HUES48 (cell line): ENCODE measurements around the gene EMC9.

Experiments
- H3K27ac ChIP-seq: one replicate; pipeline ENCODE4 v1.7.0; 2013; ENCODE audit warnings: low read depth, low read length, inconsistent platforms
- H3K27me3 ChIP-seq: 2 replicates; pipeline ENCODE4 v1.6.1; 2013; ENCODE audit warnings: mild to moderate bottlenecking, low read length; ENCODE audit not compliant: control insufficient read depth, insufficient read depth
- H3K36me3 ChIP-seq: 2 replicates; pipeline ENCODE4 v1.6.1; 2013; ENCODE audit warnings: low read length; ENCODE audit not compliant: control insufficient read depth, insufficient read depth
- H3K4me1 ChIP-seq: 2 replicates; pipeline ENCODE4 v1.6.1; 2013; ENCODE audit warnings: mild to moderate bottlenecking, low read length; ENCODE audit not compliant: control insufficient read depth, insufficient read depth
- H3K4me3 ChIP-seq: 2 replicates; pipeline ENCODE4 v1.5.1; 2013; ENCODE audit warnings: mild to moderate bottlenecking, low read depth, low read length
- H3K9ac ChIP-seq: 2 replicates; pipeline ENCODE4 v1.6.1; 2013; ENCODE audit warnings: mild to moderate bottlenecking, low read depth, low read length, moderate library complexity
- H3K9me3 ChIP-seq: 2 replicates; pipeline ENCODE4 v1.6.1; 2013; ENCODE audit warnings: low read length; ENCODE audit not compliant: control insufficient read depth, insufficient read depth

Gene EMC9

GRCh38 chr14:24183014-24183481 is 41.7 kb upstream of the EMC9 start:
- Histone ChIP-seq H3K27me3 (no peaks in the 10 kb centered on the region), H3K4me1 (peaks cover 3% of the 10 kb centered on the region), H3K36me3 (peaks cover 95% of the 10 kb centered on the region), H3K4me3 (no peak overlapping the region), H3K27ac (no peak overlapping the region), H3K9ac (no peak overlapping the region), H3K9me3 (no peaks in the 10 kb centered on the region)

GRCh38 chr14:24182110-24182882 is 40.9 kb upstream of the EMC9 start:
- Histone ChIP-seq H3K4me3 (no peak overlapping the region), H3K27me3 (no peaks in the 10 kb centered on the region), H3K27ac (no peak overlapping the region), H3K4me1 (no peaks in the 10 kb centered on the region), H3K9me3 (no peaks in the 10 kb centered on the region), H3K36me3 (peaks cover 98% of the 10 kb centered on the region), H3K9ac (no peak overlapping the region)

GRCh38 chr14:24181371-24182077 is 40.1 kb upstream of the EMC9 start:
- Histone ChIP-seq H3K9ac (no peak overlapping the region), H3K4me3 (no peak overlapping the region), H3K27me3 (no peaks in the 10 kb centered on the region), H3K36me3 (peaks cover 98% of the 10 kb centered on the region), H3K27ac (no peak overlapping the region), H3K9me3 (no peaks in the 10 kb centered on the region), H3K4me1 (no peaks in the 10 kb centered on the region)

- Histone ChIP-seq H3K27me3 (no peaks in the 10 kb centered on the region), H3K27ac (no peak overlapping the region), H3K9ac (no peak overlapping the region), H3K4me3 (no peak overlapping the region), H3K36me3 (peaks cover 87% of the 10 kb centered on the region), H3K4me1 (no peaks in the 10 kb centered on the region), H3K9me3 (no peaks in the 10 kb centered on the region)
Measured at GRCh38 chr14:24179961-24180796, 38.8 kb upstream of the EMC9 start.

GRCh38 chr14:24179294-24179960 is 38.0 kb upstream of the EMC9 start:
- no peaks in the 10 kb centered on the region for H3K9me3 ChIP-seq
- no peak overlapping the region for H3K27ac ChIP-seq
- H3K36me3 ChIP-seq: peaks cover 84% of the 10 kb centered on the region
- no peak overlapping the region for H3K9ac ChIP-seq
- no peak overlapping the region for H3K4me3 ChIP-seq
- no peaks in the 10 kb centered on the region for H3K4me1 ChIP-seq
- H3K27me3 ChIP-seq: no peaks in the 10 kb centered on the region

GRCh38 chr14:24178399-24179178 is 37.2 kb upstream of the EMC9 start:
- Histone ChIP-seq H3K27me3 (no peaks in the 10 kb centered on the region), H3K9ac (no peak overlapping the region), H3K4me1 (no peaks in the 10 kb centered on the region), H3K9me3 (no peaks in the 10 kb centered on the region), H3K4me3 (no peak overlapping the region), H3K27ac (no peak overlapping the region), H3K36me3 (peaks cover 78% of the 10 kb centered on the region)

- H3K9ac ChIP-seq: no peak overlapping the region
- H3K27me3 ChIP-seq: no peaks in the 10 kb centered on the region
- peaks cover 77% of the 10 kb centered on the region for H3K36me3 ChIP-seq
- H3K9me3 ChIP-seq: no peaks in the 10 kb centered on the region
- H3K4me3 ChIP-seq: no peak overlapping the region
- no peaks in the 10 kb centered on the region for H3K4me1 ChIP-seq
- no peak overlapping the region for H3K27ac ChIP-seq
Measured at GRCh38 chr14:24177891-24178290, 36.5 kb upstream of the EMC9 start.

GRCh38 chr14:24177041-24177825 is 35.8 kb upstream of the EMC9 start:
- Histone ChIP-seq H3K9ac (no peak overlapping the region), H3K27me3 (no peaks in the 10 kb centered on the region), H3K4me1 (0 out of 2 replicates have a peak, but pooled peaks cover 4% of the 10 kb centered on the region), H3K4me3 (no peak overlapping the region), H3K9me3 (no peaks in the 10 kb centered on the region), H3K36me3 (peaks cover 70% of the 10 kb centered on the region), H3K27ac (no peak overlapping the region)

- H3K36me3 ChIP-seq: peaks cover 64% of the 10 kb centered on the region
- H3K4me3 ChIP-seq: no peak overlapping the region
- H3K27ac ChIP-seq: no peak overlapping the region
- 0 out of 2 replicates have a peak, but pooled peaks cover 6% of the 10 kb centered on the region for H3K4me1 ChIP-seq
- no peak overlapping the region for H3K9ac ChIP-seq
- H3K27me3 ChIP-seq: no peaks in the 10 kb centered on the region
- H3K9me3 ChIP-seq: no peaks in the 10 kb centered on the region
Measured at GRCh38 chr14:24176599-24176998, 35.2 kb upstream of the EMC9 start.
